Heart right ventricle (tissue), 16 donors: ENCODE data around the gene PLCB3. TPM values are rescaled to one million over a fixed set of nuclear protein-coding genes. Genes with fewer than 3 reads are reported as not detected.

ENCODE experiments used
- ATAC-seq, 8 donors: fragments of 200-7000 bp; cut with Tn5 transposase; one replicate each; pipeline ENCODE4 v1.9.1; 2020; ENCODE audit warnings: mild to moderate bottlenecking in 8 of 8, moderate library complexity in 8 of 8, moderate number of reproducible peaks in 1 of 8
- DNase-seq, 2 donors: peaks; one replicate each; pipeline ENCODE4 v3.0.0-alpha.2; 2020
- H3K27ac ChIP-seq, 10 donors: fragments of 200-600 bp; sonication (generic) in 2 of 10; one replicate each; pipeline versions ENCODE4 v1.5.0 to v1.8.0; 2020 to 2022; ENCODE audit warnings: mild to moderate bottlenecking in 3 of 10
- H3K27me3 ChIP-seq, 7 donors: fragments of 200-600 bp; one replicate each; pipeline ENCODE4 v1.8.0; 2021 to 2022; ENCODE audit warnings: mild to moderate bottlenecking in 2 of 7
- H3K36me3 ChIP-seq, 9 donors: fragments of 200-600 bp; sonication (generic) in 1 of 9; one replicate each; pipeline versions ENCODE4 v1.5.0 to v1.8.0; 2020 to 2022; ENCODE audit warnings: mild to moderate bottlenecking in 2 of 9
- H3K4me1 ChIP-seq, 9 donors: fragments of 200-600 bp; sonication (generic) in 1 of 9; one replicate each; pipeline versions ENCODE4 v1.5.0 to v1.8.0; 2020 to 2022; ENCODE audit warnings: mild to moderate bottlenecking in 4 of 9
- H3K4me3 ChIP-seq, 10 donors: fragments of 200-600 bp; sonication (generic) in 2 of 10; one replicate each; pipeline versions ENCODE4 v1.5.0 to v1.8.0; 2020 to 2022; ENCODE audit warnings: mild to moderate bottlenecking in 7 of 10, moderate library complexity in 2 of 10
- H3K9me3 ChIP-seq, 11 donors: fragments of 200-600 bp in 10 of 11; sonication (generic) in 2 of 11; one replicate each; pipeline versions ENCODE4 v1.5.0 to v1.8.0; 2013 to 2022; ENCODE audit warnings: mild to moderate bottlenecking in 2 of 11, control low read depth in 1 of 11, moderate library complexity in 1 of 11
- CTCF ChIP-seq, 9 donors: fragments of 200-600 bp; sonication (generic) in 2 of 9; IDR thresholded peaks; one replicate each; pipeline versions ENCODE4 v1.5.0 to v1.8.0; 2021 to 2022; ENCODE audit warnings: antibody characterized with exemption in 9 of 9, mild to moderate bottlenecking in 5 of 9, moderate library complexity in 1 of 9
- WGBS, 2 donors: extraction: QIAGEN DNeasy Blood & Tissue Kit; methylation state at CpG; one replicate each; pipeline ENCODE4 v1.1.7; 2013; ENCODE audit warnings: inconsistent platforms in 1 of 2; 5-methylcytosine and 5-hydroxymethylcytosine counted together
- intact Hi-C, 10 donors: fragments of 100-400 bp; cut with DNase I; formaldehyde crosslinking; loops; one replicate each; pipeline versions ENCODE4 v1.11.1 to v1.14.2; 2022
- polyA plus RNA-seq, 2 donors: library from polyadenylated mRNA; stranded (reverse); fragments of 200-250 nt; gene quantifications; one replicate each; pipeline ENCODE4 v1.2.3, GENCODE V29; 2013
- total RNA-seq, 10 donors: library from RNA; stranded (reverse); fragmentation: NEBNext Ultra II Directional in 3 of 10; extraction: Animal tissue kit (Norgen Biotek cat#: 25700) in 3 of 10; gene quantifications; one replicate each; pipeline versions ENCODE4 v1.2.1 to v1.2.4, GENCODE V29; 2021 to 2023
- donor health status: Arrhythmogenic right ventricular cardiomyopathy.
- donor health status: ischemic (EF 13 %, LVEDD 7.1; RV severe dilation, severe dysfunction).
- donor health status: healthy with polysubstance abuse.
- donor health status: DM: no; HTN: yes; CAD: no.
- donor health status: DM: no; HTN: no; CAD: no.
- donor health status: ischemic (EF 25% LVEDD 6.9; RV normal size, moderate dysfunction).
- donor health status: ischemic (EF 25% LVEDD 5.7; RV mildly dilated, moderate dysfunction).
- donor health status: healthy.
- donor health status: DM: yes; HTN: yes; CAD: no.
- donor health status: Ischemic cardiomyopathy.
- donor health status: ischemic (EF 35%, LVEDD 5.7; RV mildly dilated, moderate dysfunction).
- donor health status: nonischemic (EF 11% LVEDD 7.7; RV severe dilation, severe dysfunction).
- donor health status: DM: yes; HTN: yes; CAD: no.
- donor health status: PGD.
- donor health status: ischemic (EF 29% LVEDD 5.4; RV normal size, mild dysfunction).
- donor health status: nonischemic (EF 23%, LVEDD 6.1; RV moderate dilation, normal function).

The PLCB3 gene
- total and polyA plus RNA-seq, 12 donors = 5.8 to 13.3 (median 8.9) TPM

GRCh38 chr11:64227405-64227956 is 23.8 kb upstream of the PLCB3 start:
- 82 to 85% methylated on average over 3 of the region's 3 CpGs for WGBS, 2 donors
- Histone ChIP-seq H3K36me3 (peaks cover 0 to 27% (median 0%) of the 10 kb centered on the region in 9 donors), H3K4me1 (peaks cover 16 to 71% (median 54%) of the 10 kb centered on the region in 9 donors), H3K4me3 (peak overlapping the region in 9 of 10 donors; percentile 64 to 95 (median 78)), H3K9me3 (no peaks in the 10 kb centered on the region), H3K27ac (peak overlapping the region in 9 of 10 donors; percentile 90 to 96 (median 96)), H3K27me3 (no peaks in the 10 kb centered on the region)
- TF ChIP-seq CTCF (IDR thresholded peaks at IDR 0.05) = no peak
- intact Hi-C loops = loop anchor here in 2 of 10 donors (2.0 to 5.0 kb wide), 2 partner anchors 40 to 43 kb away; partner anchors contain the start of gene STIP1 (in 1 of the 2)
- DNase-seq (no peak), ATAC-seq (no peak)

GRCh38 chr11:64229090-64229743 is 22.1 kb upstream of the PLCB3 start:
- Histone ChIP-seq H3K27ac (peak overlapping the region in 9 of 10 donors; percentile 90 to 99 (median 96)), H3K27me3 (no peaks in the 10 kb centered on the region), H3K4me1 (peaks cover 14 to 81% (median 64%) of the 10 kb centered on the region in 9 donors), H3K9me3 (no peaks in the 10 kb centered on the region), H3K36me3 (peaks cover 0 to 9% (median 0%) of the 10 kb centered on the region in 9 donors), H3K4me3 (peak overlapping the region in 5 of 10 donors; percentile 53 to 87 (median 75))
- 90 to 91% methylated on average over 12 of the region's 12 CpGs for WGBS, 2 donors
- ATAC-seq (no peak), DNase-seq (no peak)
- intact Hi-C loops = loop anchor here in 1 of 10 donors (5.0 kb wide), 1 partner anchor 42 kb away; the partner anchor contains the start of gene STIP1
- TF ChIP-seq CTCF (IDR thresholded peaks at IDR 0.05) = no peak

GRCh38 chr11:64229744-64230170 is 21.6 kb upstream of the PLCB3 start:
- H3K4me1 ChIP-seq = peaks cover 14 to 76% (median 62%) of the 10 kb centered on the region in 9 donors
- no peak for DNase-seq
- no peaks in the 10 kb centered on the region for H3K27me3 ChIP-seq

More at GRCh38 chr11:64229744-64230170, 21.6 kb upstream of the PLCB3 start:
- no peak for ATAC-seq
- Histone ChIP-seq H3K27ac (peak overlapping the region; percentile 4 to 99 (median 96)), H3K36me3 (peaks cover 0 to 6% (median 0%) of the 10 kb centered on the region in 9 donors), H3K9me3 (no peaks in the 10 kb centered on the region), H3K4me3 (peak overlapping the region; percentile 39 to 88 (median 75))
- TF ChIP-seq CTCF (IDR thresholded peaks at IDR 0.05) = no peak
- 30 to 32% methylated on average over 13 of the region's 13 CpGs for WGBS, 2 donors
- intact Hi-C loops = loop anchor here in 1 of 10 donors (5.0 kb wide), 1 partner anchor 42 kb away; the partner anchor contains the start of gene STIP1
